OCI-LY3 (cell line): ENCODE measurements around the gene TAF7L.

Experiments used
- H2AFZ ChIP-seq: fragments of 200-600, 300-600 bp; shearing (Covaris generic); 2 replicates; pipeline ENCODE4 v1.6.0; 2014; ENCODE audit warnings: antibody characterized with exemption, low read depth, low read length
- H3K27ac ChIP-seq: fragments of 200-600, 300-600 bp; sonication (generic); 2 replicates; pipeline ENCODE4 v1.5.1; 2014; ENCODE audit warnings: mild to moderate bottlenecking, low read length, moderate library complexity, mixed read lengths
- H3K27me3 ChIP-seq: fragments of 200-600, 300-600 bp; sonication (generic); 2 replicates; pipeline ENCODE4 v1.6.1; 2014; ENCODE audit warnings: low read depth, low read length, mixed read lengths
- H3K36me3 ChIP-seq: fragments of 200-600, 300-600 bp; sonication (generic); replicated peaks from 2 replicates; pipeline ENCODE3; 2014; ENCODE audit warnings: low read depth, low read length, mixed read lengths
- H3K4me1 ChIP-seq: fragments of 300-600, 200-600 bp; sonication (generic); 2 replicates; pipeline ENCODE4 v1.6.1; 2014; ENCODE audit warnings: low read length, mixed read lengths
- H3K4me2 ChIP-seq: fragments of 200-600, 300-600 bp; sonication (generic); 2 replicates; pipeline ENCODE4 v1.6.1; 2014; ENCODE audit warnings: low read length, mixed read lengths
- H3K4me3 ChIP-seq: fragments of 300-600, 200-600 bp; sonication (generic); 2 replicates; pipeline ENCODE4 v1.5.1; 2014; ENCODE audit warnings: antibody characterized with exemption, mild to moderate bottlenecking, low read length, moderate library complexity
- H3K79me2 ChIP-seq: fragments of 300-600, 200-600 bp; shearing (Covaris generic); 2 replicates; pipeline ENCODE4 v1.6.1; 2014; ENCODE audit warnings: mild to moderate bottlenecking, low read length, mixed read lengths
- H3K9ac ChIP-seq: fragments of 300-600, 200-600 bp; shearing (Covaris generic); 2 replicates; pipeline ENCODE4 v1.6.0; 2014; ENCODE audit warnings: mild to moderate bottlenecking, low read length, moderate library complexity
- H3K9me3 ChIP-seq: fragments of 200-600, 300-600 bp; shearing (Covaris generic); 2 replicates; pipeline ENCODE4 v1.6.1; 2014; ENCODE audit warnings: low read length, mixed read lengths; ENCODE audit not compliant: insufficient read depth
- H4K20me1 ChIP-seq: fragments of 200-600, 300-600 bp; sonication (generic); 2 replicates; pipeline ENCODE4 v1.6.1; 2016; ENCODE audit warnings: low read length, mixed read lengths; ENCODE audit not compliant: insufficient read depth
- CTCF ChIP-seq: fragments of 200-600, 300-600 bp; sonication (generic); IDR thresholded peaks from 2 replicates; pipeline ENCODE4 v1.5.1; 2014; ENCODE audit warnings: antibody characterized with exemption, low read length, low read depth
- EZH2phosphoT487 ChIP-seq: fragments of 200-600 bp; shearing (Covaris generic); IDR thresholded peaks from 2 replicates; pipeline ENCODE4 v1.6.1; 2018; ENCODE audit warnings: antibody characterized with exemption, mixed run types, low read depth

Gene TAF7L

GRCh38 chrX:101287402-101287801 lies 3.7 kb downstream of the TAF7L start:
- TF ChIP-seq EZH2phosphoT487 (no peak), CTCF (peak; percentile 57)
- H2AFZ ChIP-seq: no peak overlapping the region
- H3K27me3 ChIP-seq: no peaks in the 10 kb centered on the region
- H3K4me1 ChIP-seq: no peaks in the 10 kb centered on the region
- H4K20me1 ChIP-seq: no peaks in the 10 kb centered on the region
- no peak overlapping the region for H3K4me3 ChIP-seq
- H3K9me3 ChIP-seq: no peaks in the 10 kb centered on the region
- H3K9ac ChIP-seq: no peak overlapping the region
- H3K4me2 ChIP-seq: 0 out of 2 replicates have a peak overlapping the region, but pooled peaks have one; percentile 1
- no peaks in the 10 kb centered on the region for H3K79me2 ChIP-seq
- H3K27ac ChIP-seq: no peak overlapping the region
- H3K36me3 ChIP-seq: no peaks in the 10 kb centered on the region

GRCh38 chrX:101276238-101276637 lies 14.9 kb downstream of the TAF7L start:
- Histone ChIP-seq H3K9me3 (no peaks in the 10 kb centered on the region), H3K4me1 (no peaks in the 10 kb centered on the region), H3K4me2 (no peak overlapping the region), H3K27me3 (no peaks in the 10 kb centered on the region), H3K79me2 (no peaks in the 10 kb centered on the region), H3K27ac (no peak overlapping the region), H4K20me1 (no peaks in the 10 kb centered on the region), H3K36me3 (no peaks in the 10 kb centered on the region), H2AFZ (no peak overlapping the region), H3K4me3 (no peak overlapping the region), H3K9ac (no peak overlapping the region)
- TF ChIP-seq EZH2phosphoT487 (no peak), CTCF (no peak)

GRCh38 chrX:101274198-101274597 lies 16.9 kb downstream of the TAF7L start:
- H4K20me1 ChIP-seq: no peaks in the 10 kb centered on the region
- no peaks in the 10 kb centered on the region for H3K9me3 ChIP-seq
- no peak overlapping the region for H3K9ac ChIP-seq
- no peaks in the 10 kb centered on the region for H3K4me1 ChIP-seq
- no peak overlapping the region for H3K4me2 ChIP-seq
- H3K27me3 ChIP-seq: no peaks in the 10 kb centered on the region
- no peak overlapping the region for H3K4me3 ChIP-seq
- no peak overlapping the region for H3K27ac ChIP-seq
- H3K79me2 ChIP-seq: no peaks in the 10 kb centered on the region
- no peaks in the 10 kb centered on the region for H3K36me3 ChIP-seq
- H2AFZ ChIP-seq: no peak overlapping the region
- no peak for TF ChIP-seq CTCF
- TF ChIP-seq EZH2phosphoT487: no peak

GRCh38 chrX:101265869-101266428 lies 25.2 kb downstream of the TAF7L start:
- H4K20me1 ChIP-seq: no peaks in the 10 kb centered on the region
- no peaks in the 10 kb centered on the region for H3K9me3 ChIP-seq

More at GRCh38 chrX:101265869-101266428, 25.2 kb downstream of the TAF7L start:
- Histone ChIP-seq H3K4me1 (no peaks in the 10 kb centered on the region), H3K4me3 (no peak overlapping the region), H3K4me2 (no peak overlapping the region), H3K9ac (no peak overlapping the region), H3K27ac (no peak overlapping the region), H3K36me3 (no peaks in the 10 kb centered on the region), H3K79me2 (no peaks in the 10 kb centered on the region), H2AFZ (no peak overlapping the region), H3K27me3 (no peaks in the 10 kb centered on the region)
- TF ChIP-seq CTCF (no peak), EZH2phosphoT487 (no peak)
